HFFc6 (cell line): ENCODE results near the gene OR2V2. TPM values are rescaled to one million over a fixed set of nuclear protein-coding genes. Genes with fewer than 3 reads are reported as not detected.

Experiments used
- DNase-seq: peaks from one replicate; pipeline ENCODE4 v3.0.0-alpha.2; 2018
- H3K27ac Mint-ChIP-seq: 2 replicates; pipeline ENCODE4 v1.8.0; 2020; ENCODE audit warnings: mild to moderate bottlenecking, mixed read lengths
- H3K27me3 Mint-ChIP-seq: 2 replicates; pipeline ENCODE4 v1.8.0; 2021; ENCODE audit warnings: mild to moderate bottlenecking, moderate library complexity, mixed read lengths; ENCODE audit not compliant: insufficient read depth
- H3K36me3 Mint-ChIP-seq: 2 replicates; pipeline ENCODE4 v1.8.0; 2021; ENCODE audit warnings: low read depth, mixed read lengths
- H3K4me1 Mint-ChIP-seq: 2 replicates; pipeline ENCODE4 v1.8.0; 2020; ENCODE audit warnings: low read depth, mixed read lengths
- H3K4me3 Mint-ChIP-seq: 2 replicates; pipeline ENCODE4 v1.8.0; 2020; ENCODE audit warnings: mild to moderate bottlenecking, moderate library complexity, mixed read lengths
- H3K9me3 Mint-ChIP-seq: 2 replicates; pipeline ENCODE4 v1.8.0; 2020; ENCODE audit warnings: mild to moderate bottlenecking, mixed read lengths
- total RNA-seq, 6 experiments: library from RNA; stranded (reverse); fragmentation: NEBNext Ultra II Directional; extraction: Animal tissue kit (Norgen Biotek cat#: 25700); gene quantifications; 2 replicates in 1 of 6; 3 replicates in 5 of 6; pipeline ENCODE4 v1.2.3, GENCODE V29; 2021
- TF ChIP-seq, protein P1 (sequence below): fragments of 200-600 bp; sonication (generic); IDR thresholded peaks from 2 replicates; pipeline ENCODE4 v1.5.0; 2021; ENCODE audit warnings: antibody characterized with exemption, mild to moderate bottlenecking

The OR2V2 gene
- total RNA-seq, 6 experiments from 2014 or later = not detected

DNA sequence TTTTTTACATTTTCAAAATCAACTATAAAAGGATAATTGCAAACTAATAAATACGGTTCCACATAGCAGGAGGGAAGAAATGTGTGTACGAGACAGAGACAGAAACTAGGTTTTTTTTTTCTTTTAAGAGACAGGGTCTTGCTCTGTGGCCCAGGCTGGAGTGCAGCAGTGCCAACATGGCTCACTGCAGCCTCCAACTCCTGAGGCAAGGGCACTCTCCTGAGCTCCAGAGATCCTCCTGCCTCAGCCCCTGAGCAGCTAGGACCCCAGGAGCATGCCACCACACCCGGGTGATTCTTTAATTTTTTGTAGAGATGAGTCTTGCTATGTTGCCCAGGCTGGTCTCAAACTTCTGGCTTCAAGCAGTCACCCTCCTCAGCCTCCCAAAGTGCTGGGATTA lies 14.3 kb upstream of the OR2V2 start:
- no peak overlapping the region for H3K4me3 Mint-ChIP-seq
- TF ChIP-seq, protein P1, sequence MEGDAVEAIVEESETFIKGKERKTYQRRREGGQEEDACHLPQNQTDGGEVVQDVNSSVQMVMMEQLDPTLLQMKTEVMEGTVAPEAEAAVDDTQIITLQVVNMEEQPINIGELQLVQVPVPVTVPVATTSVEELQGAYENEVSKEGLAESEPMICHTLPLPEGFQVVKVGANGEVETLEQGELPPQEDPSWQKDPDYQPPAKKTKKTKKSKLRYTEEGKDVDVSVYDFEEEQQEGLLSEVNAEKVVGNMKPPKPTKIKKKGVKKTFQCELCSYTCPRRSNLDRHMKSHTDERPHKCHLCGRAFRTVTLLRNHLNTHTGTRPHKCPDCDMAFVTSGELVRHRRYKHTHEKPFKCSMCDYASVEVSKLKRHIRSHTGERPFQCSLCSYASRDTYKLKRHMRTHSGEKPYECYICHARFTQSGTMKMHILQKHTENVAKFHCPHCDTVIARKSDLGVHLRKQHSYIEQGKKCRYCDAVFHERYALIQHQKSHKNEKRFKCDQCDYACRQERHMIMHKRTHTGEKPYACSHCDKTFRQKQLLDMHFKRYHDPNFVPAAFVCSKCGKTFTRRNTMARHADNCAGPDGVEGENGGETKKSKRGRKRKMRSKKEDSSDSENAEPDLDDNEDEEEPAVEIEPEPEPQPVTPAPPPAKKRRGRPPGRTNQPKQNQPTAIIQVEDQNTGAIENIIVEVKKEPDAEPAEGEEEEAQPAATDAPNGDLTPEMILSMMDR = no peak
- DNase-seq = no peak
- peaks cover 5% of the 10 kb centered on the region for H3K27me3 Mint-ChIP-seq
- peaks cover 41% of the 10 kb centered on the region for H3K4me1 Mint-ChIP-seq
- no peaks in the 10 kb centered on the region for H3K9me3 Mint-ChIP-seq
- H3K36me3 Mint-ChIP-seq = no peaks in the 10 kb centered on the region; the same call in 1 of the 2 replicates
- H3K27ac Mint-ChIP-seq = peak overlapping the region; percentile 63

DNA sequence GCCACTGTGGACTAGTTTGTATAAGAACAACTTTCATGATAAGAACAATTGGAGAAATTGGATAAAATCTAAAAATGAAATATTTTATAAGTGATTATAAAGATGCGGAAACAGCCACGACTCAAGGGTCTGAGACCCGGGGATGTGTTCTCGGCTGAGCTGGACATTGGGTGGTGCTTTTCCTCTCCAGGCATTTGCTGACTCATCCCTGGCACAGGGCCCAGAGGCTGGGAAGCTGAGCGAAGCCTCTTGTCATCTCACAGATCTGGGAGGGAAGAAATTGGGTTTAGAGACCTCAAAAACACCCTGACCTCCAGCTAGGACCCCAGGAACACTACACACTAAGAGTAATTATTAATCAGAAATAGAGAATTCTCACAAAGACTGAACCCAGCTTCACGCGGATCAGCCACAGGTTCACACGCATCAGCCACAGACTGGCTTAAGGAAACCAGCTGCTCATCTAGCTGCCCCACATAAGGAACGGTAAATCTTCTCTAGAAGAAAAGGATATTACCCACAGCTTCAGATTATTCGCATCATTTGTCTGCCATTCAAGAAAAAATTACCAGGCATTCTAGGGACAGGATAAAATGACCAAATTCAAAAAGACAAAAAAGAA lies 13.7 kb upstream of the OR2V2 start:
- Mint-ChIP-seq H3K4me1 (peaks cover 42% of the 10 kb centered on the region), H3K36me3 (no peaks in the 10 kb centered on the region; the same call in 1 of the 2 replicates), H3K9me3 (no peaks in the 10 kb centered on the region), H3K27me3 (peaks cover 1% of the 10 kb centered on the region), H3K4me3 (no peak overlapping the region; the same call in 1 of the 2 replicates), H3K27ac (peak overlapping the region; percentile 67)
- peak; percentile 84 for DNase-seq
- TF ChIP-seq, protein P1 = no peak

DNA sequence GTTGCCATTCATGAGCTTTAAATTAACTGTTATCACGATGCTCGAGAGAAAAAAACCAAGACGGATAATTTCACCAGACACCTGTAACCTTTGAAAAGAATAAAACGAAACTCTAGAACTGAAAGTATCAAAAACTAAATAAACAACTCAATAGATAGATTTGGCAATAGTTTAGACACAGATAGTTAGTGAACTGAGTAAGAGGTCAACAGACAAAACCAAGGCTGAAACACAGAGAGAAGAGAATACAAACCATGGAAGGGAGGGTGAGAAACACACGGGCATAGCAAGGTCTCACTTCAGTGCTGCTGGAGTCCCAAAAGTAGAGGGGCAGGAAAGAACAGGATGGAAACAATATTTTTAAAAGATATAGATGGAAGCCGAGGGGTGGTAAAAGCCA lies 13.1 kb upstream of the OR2V2 start:
- H3K4me1 Mint-ChIP-seq = peaks cover 42% of the 10 kb centered on the region
- no peak for DNase-seq
- H3K9me3 Mint-ChIP-seq = no peaks in the 10 kb centered on the region
- H3K36me3 Mint-ChIP-seq = no peaks in the 10 kb centered on the region; the same call in 1 of the 2 replicates
- peak overlapping the region; percentile 67 for H3K27ac Mint-ChIP-seq
- TF ChIP-seq, protein P1 = no peak
- H3K27me3 Mint-ChIP-seq = peaks cover 1% of the 10 kb centered on the region
- no peak overlapping the region for H3K4me3 Mint-ChIP-seq

DNA sequence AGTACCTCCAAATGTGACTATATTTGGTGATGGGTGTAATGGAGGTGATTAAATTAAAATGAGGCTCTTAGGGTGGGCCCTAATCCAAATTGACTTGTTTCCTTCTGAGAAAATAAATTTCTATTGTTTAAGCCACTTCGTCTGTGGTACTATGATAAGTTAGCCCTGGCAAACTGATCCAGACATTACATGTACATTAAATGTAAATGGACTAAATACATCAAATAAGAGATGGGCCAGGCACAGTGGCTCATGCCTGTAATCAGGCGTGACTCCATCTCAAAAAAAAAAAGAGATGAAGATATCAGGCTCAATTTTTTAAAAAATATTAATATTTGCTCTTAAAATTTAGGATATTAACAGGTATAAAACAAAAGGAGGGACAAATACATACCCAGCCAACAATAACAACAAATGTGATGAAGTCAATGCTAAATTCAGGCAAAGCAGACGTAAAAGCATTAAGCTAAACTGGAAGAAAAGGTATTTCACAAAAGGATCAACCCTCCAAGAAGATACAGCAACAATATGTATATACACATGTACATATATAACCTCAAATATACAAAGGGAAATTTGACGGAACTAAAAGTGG lies 10.9 kb upstream of the OR2V2 start:
- Mint-ChIP-seq H3K36me3 (no peaks in the 10 kb centered on the region; the same call in 1 of the 2 replicates), H3K9me3 (no peaks in the 10 kb centered on the region), H3K4me3 (no peak overlapping the region), H3K27ac (no peak overlapping the region), H3K4me1 (peaks cover 45% of the 10 kb centered on the region), H3K27me3 (no peaks in the 10 kb centered on the region; the same call in none of the 2 replicates)
- TF ChIP-seq, protein P1 = no peak
- no peak for DNase-seq

DNA sequence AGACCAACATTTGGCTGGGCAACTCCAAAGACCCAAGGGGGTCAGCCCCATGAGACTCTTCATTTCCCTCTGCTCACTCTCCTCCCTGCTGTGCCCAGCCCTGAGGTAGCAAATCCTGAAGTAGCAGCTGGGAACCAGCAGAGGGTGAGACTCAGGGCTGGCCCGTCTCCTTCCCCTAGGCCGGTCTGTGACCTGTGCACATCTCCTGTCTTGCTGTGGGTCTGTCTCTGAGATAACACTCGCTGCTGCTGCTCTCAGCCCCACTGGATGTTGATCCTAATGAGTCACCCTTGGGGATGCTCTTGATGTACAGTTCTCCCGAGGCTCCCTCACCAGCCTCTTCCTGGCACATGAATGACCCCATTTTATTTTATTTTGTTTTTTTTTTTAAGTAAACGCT lies 9.1 kb upstream of the OR2V2 start:
- H3K4me3 Mint-ChIP-seq = no peak overlapping the region
- H3K27ac Mint-ChIP-seq = no peak overlapping the region
- TF ChIP-seq, protein P1 = peak; percentile 33; the same call in 1 of the 2 replicates
- DNase-seq = peak; percentile 42
- H3K9me3 Mint-ChIP-seq = no peaks in the 10 kb centered on the region
- H3K27me3 Mint-ChIP-seq = peaks cover 6% of the 10 kb centered on the region
- H3K36me3 Mint-ChIP-seq = no peaks in the 10 kb centered on the region; the same call in 1 of the 2 replicates
- peaks cover 45% of the 10 kb centered on the region for H3K4me1 Mint-ChIP-seq
